ENCODE data around the gene VPS4A. TPM values are rescaled to one million over a fixed set of nuclear protein-coding genes. Genes with fewer than 3 reads are reported as not detected.

The VPS4A gene
- total RNA-seq, 2 donors from 2014 or later, result 28.6 to 37.8 TPM

- H3K4me1 Mint-ChIP-seq, result no peaks in the 10 kb centered on the region
- 92 to 93% methylated on average over 14 to 30 of the region's 30 CpGs for WGBS, 2 experiments (ENCODE audit: insufficient coverage in 1 of 2, insufficient read length in 1 of 2)
- peak overlapping the region; percentile 27 for H3K27ac Mint-ChIP-seq
- Histone ChIP-seq H3K27ac (ENCODE audit: low read depth, low read length) (no peak overlapping the region), H3K27me3 (ENCODE audit: control insufficient read depth, insufficient read depth, low read length, poor library complexity, severe bottlenecking) (no peaks in the 10 kb centered on the region), H3K9ac (ENCODE audit: extremely low read depth, low read length, poor library complexity, severe bottlenecking) (no peak overlapping the region), H3K4me3 (ENCODE audit: low read length) (no peak overlapping the region), H3K9me3 (ENCODE audit: control insufficient read depth, low read length) (no peaks in the 10 kb centered on the region), H3K4me1 (ENCODE audit: control insufficient read depth, insufficient read depth, low read length) (no peaks in the 10 kb centered on the region), H3K36me3 (ENCODE audit: control insufficient read depth, insufficient read depth, low read length) (peaks cover 81% of the 10 kb centered on the region)
- no peaks in the 10 kb centered on the region for H3K9me3 Mint-ChIP-seq
- H3K4me3 Mint-ChIP-seq, result no peak overlapping the region
- DNase-seq, result no peak
- TF ChIP-seq CTCF (conservative IDR thresholded peaks at IDR 0.05), result no peak
- peaks cover 74% of the 10 kb centered on the region for H3K36me3 Mint-ChIP-seq (ENCODE audit: low read depth)
- no peaks in the 10 kb centered on the region for H3K27me3 Mint-ChIP-seq (ENCODE audit: insufficient read depth)
Observed at GRCh38 chr16:69319826-69320739, 8.9 kb downstream of the VPS4A start.

DNA sequence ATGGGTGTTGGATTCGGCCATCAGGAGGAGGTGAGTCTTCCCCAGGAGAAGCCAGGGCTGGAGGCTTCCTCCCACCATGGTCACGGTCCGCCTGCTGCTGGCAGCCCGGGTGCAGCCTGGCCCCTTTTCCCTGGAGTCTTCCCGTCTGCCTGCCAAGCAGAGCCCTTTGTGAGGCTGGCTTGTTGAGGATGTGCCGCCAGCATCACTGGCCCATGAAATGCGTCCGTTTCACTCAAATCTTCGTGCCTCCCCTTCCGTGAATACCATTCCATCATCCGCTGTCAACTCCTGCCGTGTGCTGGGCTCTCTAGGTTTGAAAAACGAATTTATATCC is 9.6 kb downstream of the VPS4A start:
- DNase-seq, result no peak
- H3K4me3 ChIP-seq (ENCODE audit: low read length), result no peak overlapping the region
- WGBS, 2 experiments (ENCODE audit: insufficient coverage in 1 of 2, insufficient read length in 1 of 2), result 88 to 90% methylated on average over 6 to 13 of the region's 13 CpGs
- Mint-ChIP-seq H3K27me3 (ENCODE audit: insufficient read depth) (no peaks in the 10 kb centered on the region), H3K4me3 (no peak overlapping the region), H3K4me1 (no peaks in the 10 kb centered on the region), H3K36me3 (ENCODE audit: low read depth) (peaks cover 79% of the 10 kb centered on the region), H3K9me3 (no peaks in the 10 kb centered on the region), H3K27ac (peak overlapping the region; percentile 48)
- no peaks in the 10 kb centered on the region for H3K4me1 ChIP-seq (ENCODE audit: control insufficient read depth, insufficient read depth, low read length)
- H3K27ac ChIP-seq (ENCODE audit: low read depth, low read length), result no peak overlapping the region
- no peaks in the 10 kb centered on the region for H3K27me3 ChIP-seq (ENCODE audit: control insufficient read depth, insufficient read depth, low read length, poor library complexity, severe bottlenecking)
- H3K9ac ChIP-seq (ENCODE audit: extremely low read depth, low read length, poor library complexity, severe bottlenecking), result no peak overlapping the region
- peaks cover 79% of the 10 kb centered on the region for H3K36me3 ChIP-seq (ENCODE audit: control insufficient read depth, insufficient read depth, low read length)
- no peak for TF ChIP-seq CTCF (conservative IDR thresholded peaks at IDR 0.05)
- no peaks in the 10 kb centered on the region for H3K9me3 ChIP-seq (ENCODE audit: control insufficient read depth, low read length)

- Histone ChIP-seq H3K36me3 (ENCODE audit: control insufficient read depth, insufficient read depth, low read length) (peaks cover 79% of the 10 kb centered on the region), H3K27ac (ENCODE audit: low read depth, low read length) (no peak overlapping the region), H3K9ac (ENCODE audit: extremely low read depth, low read length, poor library complexity, severe bottlenecking) (no peak overlapping the region), H3K27me3 (ENCODE audit: control insufficient read depth, insufficient read depth, low read length, poor library complexity, severe bottlenecking) (no peaks in the 10 kb centered on the region), H3K4me1 (ENCODE audit: control insufficient read depth, insufficient read depth, low read length) (no peaks in the 10 kb centered on the region), H3K9me3 (ENCODE audit: control insufficient read depth, low read length) (no peaks in the 10 kb centered on the region), H3K4me3 (ENCODE audit: low read length) (no peak overlapping the region)
- no peak overlapping the region for H3K4me3 Mint-ChIP-seq
- 94 to 96% methylated on average over 22 of the region's 22 CpGs for WGBS, 2 experiments (ENCODE audit: insufficient coverage in 1 of 2, insufficient read length in 1 of 2)
- H3K27ac Mint-ChIP-seq, result peak overlapping the region; percentile 48
- H3K36me3 Mint-ChIP-seq (ENCODE audit: low read depth), result peaks cover 79% of the 10 kb centered on the region
- H3K27me3 Mint-ChIP-seq (ENCODE audit: insufficient read depth), result no peaks in the 10 kb centered on the region
- no peak for TF ChIP-seq CTCF (conservative IDR thresholded peaks at IDR 0.05)
- peaks cover 1% of the 10 kb centered on the region for H3K4me1 Mint-ChIP-seq
- no peak for DNase-seq
- H3K9me3 Mint-ChIP-seq, result no peaks in the 10 kb centered on the region
Observed at GRCh38 chr16:69321080-69321479, 9.9 kb downstream of the VPS4A start.

Data from endodermal cell (in vitro differentiated cells).